Umbilical cord (tissue), 2 donors: ENCODE measurements around the gene COASY. TPM values are rescaled to one million over a fixed set of nuclear protein-coding genes. Genes with fewer than 3 reads are reported as not detected.
"Not testable (repeated sequence)": the region's sequence is repeated elsewhere in the genome, so short reads cannot be mapped to it uniquely, and the experiment has no call there.

ENCODE experiments used
- DNase-seq: peaks from one replicate; pipeline ENCODE4 v3.0.0-alpha.2; 2015; ENCODE audit warnings: low spot score
- total RNA-seq: library from RNA; depleted of rRNA; stranded (reverse); fragments of >200 nt; gene quantifications from one replicate; pipeline ENCODE4 v1.2.3, GENCODE V29; 2014; ENCODE audit warnings: low replicate concordance; ENCODE audit not compliant: insufficient read depth

Gene COASY
- total RNA-seq, 1 donor from 2014 or later: 8.2 TPM

DNA sequence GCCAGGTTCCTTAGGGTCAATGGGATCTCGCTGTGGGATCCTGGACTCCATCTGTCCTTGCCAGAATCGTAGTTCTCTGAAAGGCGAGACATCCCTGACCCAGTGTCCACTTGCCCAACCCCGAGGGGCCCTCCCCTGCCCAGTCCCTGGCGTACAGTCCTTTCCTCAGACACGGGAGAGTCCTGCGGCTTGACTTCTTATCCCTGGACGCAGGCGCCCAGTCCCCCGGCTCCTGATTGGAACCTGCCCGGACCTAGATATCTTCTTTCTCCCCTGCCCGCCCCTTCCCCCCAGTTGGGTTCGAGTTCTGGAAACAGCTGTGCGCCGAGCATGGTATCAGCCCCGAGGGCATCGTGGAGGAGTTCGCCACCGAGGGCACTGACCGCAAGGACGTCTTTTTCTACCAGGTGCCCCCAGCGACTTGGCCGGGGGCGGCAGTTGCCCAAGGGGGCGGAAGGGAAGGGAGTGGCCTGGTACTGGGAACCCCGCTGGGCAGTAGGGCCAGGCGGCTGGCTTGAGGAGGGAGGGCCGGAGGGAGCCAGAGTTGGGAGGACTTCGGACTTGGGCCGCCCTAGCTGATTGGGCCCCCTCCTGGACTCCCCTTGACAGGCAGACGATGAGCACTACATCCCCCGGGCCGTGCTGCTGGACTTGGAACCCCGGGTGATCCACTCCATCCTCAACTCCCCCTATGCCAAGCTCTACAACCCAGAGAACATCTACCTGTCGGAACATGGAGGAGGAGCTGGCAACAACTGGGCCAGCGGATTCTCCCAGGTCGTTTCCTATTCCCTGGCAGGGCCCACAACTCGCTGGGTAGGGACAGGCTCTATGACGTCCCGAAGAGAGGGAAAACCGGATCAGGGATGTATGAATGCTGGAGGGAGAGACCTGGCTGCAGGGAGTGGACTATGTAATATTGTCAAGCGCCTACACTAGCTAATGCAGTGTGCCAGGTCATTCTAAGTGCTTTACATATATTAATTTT is 48.2 kb downstream of the COASY start:
- not testable (repeated sequence) for DNase-seq

DNA sequence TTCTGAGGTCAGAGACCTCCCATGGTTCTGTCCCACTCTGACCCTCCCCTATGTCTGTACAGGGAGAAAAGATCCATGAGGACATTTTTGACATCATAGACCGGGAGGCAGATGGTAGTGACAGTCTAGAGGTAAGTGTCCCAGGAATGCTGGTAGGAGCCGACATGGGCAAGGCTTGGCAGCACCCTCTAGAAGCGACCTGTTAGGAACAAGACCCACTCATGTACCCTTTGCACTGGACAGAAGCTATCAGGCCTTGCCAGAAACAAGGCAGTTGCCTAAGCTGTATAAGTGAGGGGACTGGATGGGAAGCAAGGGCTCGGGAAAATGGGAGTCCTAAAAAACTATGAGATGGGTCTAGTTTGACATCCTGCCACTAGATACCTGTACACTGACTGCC is 50.1 kb downstream of the COASY start:
- no peak for DNase-seq

DNA sequence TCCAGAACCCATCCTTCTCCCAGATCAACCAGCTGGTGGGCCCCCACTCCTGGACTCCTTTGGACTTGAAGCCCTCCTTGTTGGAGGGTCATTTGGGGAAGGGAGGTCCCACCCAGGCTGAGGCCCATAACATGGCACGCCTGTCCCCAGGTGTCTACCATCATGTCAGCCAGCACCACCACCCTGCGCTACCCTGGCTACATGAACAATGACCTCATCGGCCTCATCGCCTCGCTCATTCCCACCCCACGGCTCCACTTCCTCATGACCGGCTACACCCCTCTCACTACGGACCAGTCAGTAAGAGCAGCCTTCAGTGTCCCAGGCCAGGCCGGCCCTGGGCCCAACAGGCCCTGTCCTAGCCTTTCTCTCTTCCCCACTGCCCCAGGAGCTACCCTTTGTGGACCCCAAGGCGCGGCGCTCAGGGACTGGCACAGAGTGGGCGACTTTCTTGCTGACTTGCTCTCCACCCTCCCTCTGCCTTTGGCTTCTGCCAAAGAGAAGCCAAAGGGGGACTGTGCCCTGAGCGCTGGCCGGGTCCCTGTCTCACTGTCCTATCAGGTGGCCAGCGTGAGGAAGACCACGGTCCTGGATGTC is 51.8 kb downstream of the COASY start:
- DNase-seq: no peak

Other genes with a start within 250 kb of the COASY start
- 111 TPM for gene STAT3, start 173.7 kb upstream of the COASY start, total RNA-seq
- gene CAVIN1, start 138.9 kb upstream of the COASY start, total RNA-seq: 759 TPM
- gene ATP6V0A1, start 103.3 kb upstream of the COASY start, total RNA-seq: 55.9 TPM
- 26.2 TPM for gene NAGLU, start 25.9 kb upstream of the COASY start, total RNA-seq
- gene HSD17B1, start 9.2 kb upstream of the COASY start, total RNA-seq: 3.9 TPM
- 22.6 TPM for gene MLX, start 5.0 kb downstream of the COASY start, total RNA-seq
- 1.2 TPM for gene PSMC3IP, start 15.6 kb downstream of the COASY start, total RNA-seq
- gene RETREG3, start 47.2 kb downstream of the COASY start, total RNA-seq: 62.4 TPM
- gene TUBG1, start 47.5 kb downstream of the COASY start, total RNA-seq: 23.8 TPM
- 21.4 TPM for gene TUBG2, start 97.1 kb downstream of the COASY start, total RNA-seq
- gene PLEKHH3, start 114.8 kb downstream of the COASY start, total RNA-seq: 11.3 TPM
- gene CCR10, start 119.7 kb downstream of the COASY start, total RNA-seq: 6.5 TPM
- 5.1 TPM for gene CNTNAP1, start 120.4 kb downstream of the COASY start, total RNA-seq
- 43.6 TPM for gene EZH1, start 182.9 kb downstream of the COASY start, total RNA-seq
- gene RAMP2, start 199.1 kb downstream of the COASY start, total RNA-seq: 0.96 TPM
- gene VPS25, start 211.3 kb downstream of the COASY start, total RNA-seq: 33.2 TPM
- gene WNK4, start 218.5 kb downstream of the COASY start, total RNA-seq: not detected
- 47.2 TPM for gene COA3, start 236.6 kb downstream of the COASY start, total RNA-seq
- gene CNTD1, start 236.7 kb downstream of the COASY start, total RNA-seq: 0.96 TPM